Neural progenitor cell (in vitro differentiated cells): ENCODE data around the gene PPP2R2B. TPM values are rescaled to one million over a fixed set of nuclear protein-coding genes. Genes with fewer than 3 reads are reported as not detected.

ENCODE experiments used
- DNase-seq: peaks from one replicate; pipeline ENCODE4 v3.0.0-alpha.2; 2016; ENCODE audit warnings: low spot score
- H2AFZ ChIP-seq: fragments of 200-600 bp; sonication (generic); replicated peaks from 2 replicates; pipeline ENCODE4 v1.6.1; 2016; ENCODE audit warnings: antibody characterized with exemption
- H3F3A ChIP-seq: fragments of 200-600 bp; sonication (generic); 2 replicates; pipeline ENCODE4 v1.6.1; 2016; ENCODE audit warnings: antibody characterized with exemption, low read depth
- H3K27ac ChIP-seq: fragments of 200-600 bp; sonication (generic); 2 replicates; pipeline ENCODE4 v1.5.1; 2016; ENCODE audit warnings: mild to moderate bottlenecking
- H3K27me3 ChIP-seq: fragments of 200-600 bp; sonication (generic); 2 replicates; pipeline ENCODE4 v1.6.1; 2016; ENCODE audit warnings: mild to moderate bottlenecking, moderate library complexity
- H3K36me3 ChIP-seq: fragments of 200-600 bp; sonication (generic); 2 replicates; pipeline ENCODE4 v1.5.1; 2016
- H3K4me1 ChIP-seq: fragments of 200-600 bp; sonication (generic); 2 replicates; pipeline ENCODE4 v1.6.1; 2016; ENCODE audit warnings: mixed run types
- H3K4me2 ChIP-seq: fragments of 200-600 bp; sonication (generic); 2 replicates; pipeline ENCODE4 v1.6.1; 2016
- H3K4me3 ChIP-seq: fragments of 200-600 bp; sonication (generic); 2 replicates; pipeline ENCODE4 v1.5.1; 2016
- H3K79me2 ChIP-seq: fragments of 200-600 bp; sonication (generic); 2 replicates; pipeline ENCODE4 v1.6.1; 2016; ENCODE audit warnings: low read depth
- H3K9ac ChIP-seq: fragments of 200-600 bp; sonication (generic); 2 replicates; pipeline ENCODE4 v1.6.1; 2016
- H3K9me3 ChIP-seq: fragments of 200-600 bp; sonication (generic); 2 replicates; pipeline ENCODE4 v1.5.1; 2016; ENCODE audit warnings: low read depth
- H4K20me1 ChIP-seq: fragments of 200-600 bp; sonication (generic); 2 replicates; pipeline ENCODE4 v1.6.1; 2016; ENCODE audit warnings: low read depth
- H3K27ac Mint-ChIP-seq: 3 replicates; pipeline ENCODE4 v1.8.0; 2021; ENCODE audit warnings: mixed read lengths
- H3K27me3 Mint-ChIP-seq: 2 replicates; pipeline ENCODE4 v1.8.0; 2022; ENCODE audit warnings: low read depth, mild to moderate bottlenecking, inconsistent platforms, moderate library complexity, mixed read lengths; ENCODE audit not compliant: insufficient read depth
- H3K36me3 Mint-ChIP-seq: 3 replicates; pipeline ENCODE4 v1.8.0; 2021; ENCODE audit warnings: mixed read lengths
- H3K4me1 Mint-ChIP-seq: 3 replicates; pipeline ENCODE4 v1.8.0; 2021; ENCODE audit warnings: mixed read lengths
- H3K4me3 Mint-ChIP-seq: 3 replicates; pipeline ENCODE4 v1.8.0; 2021; ENCODE audit warnings: mild to moderate bottlenecking, moderate library complexity, mixed read lengths
- H3K9me3 Mint-ChIP-seq: 3 replicates; pipeline ENCODE4 v1.8.0; 2020; ENCODE audit warnings: mixed read lengths
- CTCF ChIP-seq: fragments of 200-600 bp; sonication (generic); IDR thresholded peaks from 2 replicates; pipeline ENCODE4 v1.5.1; 2017; ENCODE audit warnings: antibody characterized with exemption, mild to moderate bottlenecking
- EZH2 ChIP-seq: fragments of 200-600 bp; sonication (generic); IDR thresholded peaks from 2 replicates; pipeline ENCODE4 v1.6.1; 2017; ENCODE audit warnings: antibody characterized with exemption, mild to moderate bottlenecking, moderate library complexity
- EZH2phosphoT487 ChIP-seq: fragments of 200-600 bp; sonication (generic); IDR thresholded peaks from 2 replicates; pipeline ENCODE4 v1.6.1; 2017; ENCODE audit warnings: antibody characterized with exemption
- total RNA-seq: library from RNA; depleted of rRNA; stranded (reverse); fragments of >200 nt; gene quantifications from 2 replicates; pipeline ENCODE4 v1.2.3, GENCODE V29; 2015; ENCODE audit warnings: low replicate concordance

The PPP2R2B gene
- total RNA-seq, 1 donor from 2014 or later, result 26.6 TPM

- Histone ChIP-seq H3K27ac (no peak overlapping the region), H3K27me3 (no peaks in the 10 kb centered on the region), H3K9me3 (no peaks in the 10 kb centered on the region), H4K20me1 (no peaks in the 10 kb centered on the region), H3K4me2 (no peak overlapping the region), H3K9ac (no peak overlapping the region), H2AFZ (no peak overlapping the region), H3K4me3 (no peak overlapping the region), H3K36me3 (no peaks in the 10 kb centered on the region), H3F3A (no peaks in the 10 kb centered on the region), H3K79me2 (no peaks in the 10 kb centered on the region), H3K4me1 (peaks cover 24% of the 10 kb centered on the region)
- TF ChIP-seq EZH2phosphoT487, result no peak
- no peak for TF ChIP-seq EZH2
- no peak for TF ChIP-seq CTCF
- DNase-seq, result no peak
- H3K4me3 Mint-ChIP-seq, result no peak overlapping the region
- peak overlapping the region; percentile 53 for H3K27ac Mint-ChIP-seq
- peaks cover 24% of the 10 kb centered on the region for H3K4me1 Mint-ChIP-seq
- no peaks in the 10 kb centered on the region for H3K9me3 Mint-ChIP-seq
- H3K36me3 Mint-ChIP-seq, result no peaks in the 10 kb centered on the region
- H3K27me3 Mint-ChIP-seq, result no peaks in the 10 kb centered on the region
Measured at GRCh38 chr5:146656703-146657102, 221.9 kb downstream of the PPP2R2B start.

- Histone ChIP-seq H3K79me2 (no peaks in the 10 kb centered on the region), H3K4me1 (no peaks in the 10 kb centered on the region), H3K36me3 (no peaks in the 10 kb centered on the region), H2AFZ (no peak overlapping the region), H3K9ac (no peak overlapping the region), H4K20me1 (no peaks in the 10 kb centered on the region), H3K27me3 (no peaks in the 10 kb centered on the region), H3K27ac (no peak overlapping the region), H3F3A (no peaks in the 10 kb centered on the region), H3K4me3 (no peak overlapping the region), H3K9me3 (no peaks in the 10 kb centered on the region), H3K4me2 (no peak overlapping the region)
- H3K27ac Mint-ChIP-seq, result no peak overlapping the region
- DNase-seq, result no peak
- H3K36me3 Mint-ChIP-seq, result no peaks in the 10 kb centered on the region
- no peaks in the 10 kb centered on the region for H3K9me3 Mint-ChIP-seq
- TF ChIP-seq EZH2, result no peak
- TF ChIP-seq EZH2phosphoT487, result no peak
- TF ChIP-seq CTCF, result no peak
- H3K27me3 Mint-ChIP-seq, result no peaks in the 10 kb centered on the region
- H3K4me1 Mint-ChIP-seq, result peaks cover 10% of the 10 kb centered on the region
- no peak overlapping the region for H3K4me3 Mint-ChIP-seq
Measured at GRCh38 chr5:146653560-146653959, 225.0 kb downstream of the PPP2R2B start.

- Histone ChIP-seq H3K9me3 (no peaks in the 10 kb centered on the region), H2AFZ (no peak overlapping the region), H4K20me1 (no peaks in the 10 kb centered on the region), H3K4me1 (no peaks in the 10 kb centered on the region), H3K79me2 (no peaks in the 10 kb centered on the region), H3K27me3 (no peaks in the 10 kb centered on the region), H3K4me3 (no peak overlapping the region), H3K27ac (no peak overlapping the region), H3F3A (no peaks in the 10 kb centered on the region), H3K9ac (no peak overlapping the region), H3K4me2 (no peak overlapping the region), H3K36me3 (no peaks in the 10 kb centered on the region)
- Mint-ChIP-seq H3K4me3 (no peak overlapping the region), H3K36me3 (no peaks in the 10 kb centered on the region), H3K27ac (no peak overlapping the region), H3K27me3 (no peaks in the 10 kb centered on the region), H3K9me3 (no peaks in the 10 kb centered on the region), H3K4me1 (peaks cover 10% of the 10 kb centered on the region)
- DNase-seq, result no peak
- no peak for TF ChIP-seq CTCF
- TF ChIP-seq EZH2phosphoT487, result no peak
- TF ChIP-seq EZH2, result no peak
Measured at GRCh38 chr5:146652547-146652946, 226.0 kb downstream of the PPP2R2B start.
